Measurements from ENCODE around the gene PRRX1.

Gene PRRX1

DNA sequence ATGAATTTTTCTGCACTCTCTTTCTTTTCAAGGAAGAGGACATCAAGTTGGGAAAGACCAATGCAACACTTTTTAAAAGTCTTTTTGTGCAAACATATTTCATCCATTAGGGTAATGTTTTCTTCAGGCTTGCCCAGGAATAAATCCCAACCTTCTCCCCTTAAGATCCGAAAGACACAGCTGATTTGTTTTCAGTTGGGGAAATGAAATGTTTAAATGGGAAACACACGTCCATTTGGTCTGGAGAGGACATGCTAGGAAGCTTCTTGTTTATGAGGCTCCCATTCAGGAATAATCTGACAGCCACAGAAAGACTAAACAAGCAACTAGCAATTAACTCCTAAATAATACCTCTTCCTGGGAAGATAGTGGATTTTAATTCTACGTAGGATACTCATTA is 91.9 kb downstream of the PRRX1 start (continued):
- TF ChIP-seq, protein P1, sequence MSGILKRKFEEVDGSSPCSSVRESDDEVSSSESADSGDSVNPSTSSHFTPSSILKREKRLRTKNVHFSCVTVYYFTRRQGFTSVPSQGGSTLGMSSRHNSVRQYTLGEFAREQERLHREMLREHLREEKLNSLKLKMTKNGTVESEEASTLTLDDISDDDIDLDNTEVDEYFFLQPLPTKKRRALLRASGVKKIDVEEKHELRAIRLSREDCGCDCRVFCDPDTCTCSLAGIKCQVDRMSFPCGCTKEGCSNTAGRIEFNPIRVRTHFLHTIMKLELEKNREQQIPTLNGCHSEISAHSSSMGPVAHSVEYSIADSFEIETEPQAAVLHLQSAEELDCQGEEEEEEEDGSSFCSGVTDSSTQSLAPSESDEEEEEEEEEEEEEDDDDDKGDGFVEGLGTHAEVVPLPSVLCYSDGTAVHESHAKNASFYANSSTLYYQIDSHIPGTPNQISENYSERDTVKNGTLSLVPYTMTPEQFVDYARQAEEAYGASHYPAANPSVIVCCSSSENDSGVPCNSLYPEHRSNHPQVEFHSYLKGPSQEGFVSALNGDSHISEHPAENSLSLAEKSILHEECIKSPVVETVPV (CRISPR knock-in tag; IDR thresholded peaks at IDR 0.05): no peak
- TF ChIP-seq RARB (CRISPR knock-in tag; IDR thresholded peaks at IDR 0.05): no peak

DNA sequence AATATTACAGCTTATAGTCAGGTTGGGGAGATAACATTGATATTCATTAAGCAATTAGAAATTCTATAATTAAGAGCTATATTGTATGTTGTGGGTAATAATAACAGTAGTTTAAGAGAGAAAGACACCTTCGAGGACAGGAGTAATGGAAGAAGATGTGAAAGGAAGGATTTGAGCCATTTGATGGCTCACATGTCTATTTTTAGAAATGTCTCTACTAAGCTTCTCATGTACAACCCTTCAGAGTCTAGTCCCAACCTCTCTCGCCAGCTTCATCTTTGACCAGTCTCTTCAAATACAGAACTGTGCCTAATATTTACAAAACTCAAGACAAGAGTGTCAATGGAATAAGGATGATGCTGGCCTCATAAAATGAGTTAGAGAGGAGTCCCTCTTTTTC is 95.1 kb downstream of the PRRX1 start:
- no peak for ATAC-seq
- TF ChIP-seq, protein P2, sequence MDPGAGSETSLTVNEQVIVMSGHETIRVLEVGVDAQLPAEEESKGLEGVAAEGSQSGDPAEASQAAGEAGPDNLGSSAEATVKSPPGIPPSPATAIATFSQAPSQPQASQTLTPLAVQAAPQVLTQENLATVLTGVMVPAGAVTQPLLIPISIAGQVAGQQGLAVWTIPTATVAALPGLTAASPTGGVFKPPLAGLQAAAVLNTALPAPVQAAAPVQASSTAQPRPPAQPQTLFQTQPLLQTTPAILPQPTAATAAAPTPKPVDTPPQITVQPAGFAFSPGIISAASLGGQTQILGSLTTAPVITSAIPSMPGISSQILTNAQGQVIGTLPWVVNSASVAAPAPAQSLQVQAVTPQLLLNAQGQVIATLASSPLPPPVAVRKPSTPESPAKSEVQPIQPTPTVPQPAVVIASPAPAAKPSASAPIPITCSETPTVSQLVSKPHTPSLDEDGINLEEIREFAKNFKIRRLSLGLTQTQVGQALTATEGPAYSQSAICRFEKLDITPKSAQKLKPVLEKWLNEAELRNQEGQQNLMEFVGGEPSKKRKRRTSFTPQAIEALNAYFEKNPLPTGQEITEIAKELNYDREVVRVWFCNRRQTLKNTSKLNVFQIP (CRISPR knock-in tag; IDR thresholded peaks at IDR 0.05; ENCODE audit: borderline replicate concordance, low read depth): no peak
- no peak for TF ChIP-seq ZNF565 (CRISPR knock-in tag; conservative IDR thresholded peaks at IDR 0.05; ENCODE audit: low read depth)
- no peak for TF ChIP-seq ISL1 (CRISPR knock-in tag; IDR thresholded peaks at IDR 0.05)
- no peak for TF ChIP-seq BACH2 (CRISPR knock-in tag; IDR thresholded peaks at IDR 0.05; ENCODE audit: borderline replicate concordance)
- TF ChIP-seq CREB5 (CRISPR knock-in tag; IDR thresholded peaks at IDR 0.05; ENCODE audit: low read depth): no peak
- TF ChIP-seq ZNF8 (CRISPR knock-in tag; IDR thresholded peaks at IDR 0.05): no peak
- no peak for TF ChIP-seq ZC3H10 (CRISPR knock-in tag; IDR thresholded peaks at IDR 0.05)
- TF ChIP-seq, protein P3, sequence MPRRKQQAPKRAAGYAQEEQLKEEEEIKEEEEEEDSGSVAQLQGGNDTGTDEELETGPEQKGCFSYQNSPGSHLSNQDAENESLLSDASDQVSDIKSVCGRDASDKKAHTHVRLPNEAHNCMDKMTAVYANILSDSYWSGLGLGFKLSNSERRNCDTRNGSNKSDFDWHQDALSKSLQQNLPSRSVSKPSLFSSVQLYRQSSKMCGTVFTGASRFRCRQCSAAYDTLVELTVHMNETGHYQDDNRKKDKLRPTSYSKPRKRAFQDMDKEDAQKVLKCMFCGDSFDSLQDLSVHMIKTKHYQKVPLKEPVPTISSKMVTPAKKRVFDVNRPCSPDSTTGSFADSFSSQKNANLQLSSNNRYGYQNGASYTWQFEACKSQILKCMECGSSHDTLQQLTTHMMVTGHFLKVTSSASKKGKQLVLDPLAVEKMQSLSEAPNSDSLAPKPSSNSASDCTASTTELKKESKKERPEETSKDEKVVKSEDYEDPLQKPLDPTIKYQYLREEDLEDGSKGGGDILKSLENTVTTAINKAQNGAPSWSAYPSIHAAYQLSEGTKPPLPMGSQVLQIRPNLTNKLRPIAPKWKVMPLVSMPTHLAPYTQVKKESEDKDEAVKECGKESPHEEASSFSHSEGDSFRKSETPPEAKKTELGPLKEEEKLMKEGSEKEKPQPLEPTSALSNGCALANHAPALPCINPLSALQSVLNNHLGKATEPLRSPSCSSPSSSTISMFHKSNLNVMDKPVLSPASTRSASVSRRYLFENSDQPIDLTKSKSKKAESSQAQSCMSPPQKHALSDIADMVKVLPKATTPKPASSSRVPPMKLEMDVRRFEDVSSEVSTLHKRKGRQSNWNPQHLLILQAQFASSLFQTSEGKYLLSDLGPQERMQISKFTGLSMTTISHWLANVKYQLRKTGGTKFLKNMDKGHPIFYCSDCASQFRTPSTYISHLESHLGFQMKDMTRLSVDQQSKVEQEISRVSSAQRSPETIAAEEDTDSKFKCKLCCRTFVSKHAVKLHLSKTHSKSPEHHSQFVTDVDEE (CRISPR knock-in tag; IDR thresholded peaks at IDR 0.05): no peak
- no peak for TF ChIP-seq CSDC2 (CRISPR knock-in tag; IDR thresholded peaks at IDR 0.05)
- TF ChIP-seq ZNF70 (CRISPR knock-in tag; IDR thresholded peaks at IDR 0.05): no peak
- no peak for TF ChIP-seq GLIS3 (CRISPR knock-in tag; IDR thresholded peaks at IDR 0.05)
- TF ChIP-seq ZFP30 (CRISPR knock-in tag; IDR thresholded peaks at IDR 0.05): no peak
- TF ChIP-seq ZFP3 (CRISPR knock-in tag; IDR thresholded peaks at IDR 0.05): no peak
- TF ChIP-seq PATZ1 (CRISPR knock-in tag; IDR thresholded peaks at IDR 0.05; ENCODE audit: borderline replicate concordance): no peak
- TF ChIP-seq TCF4 (CRISPR knock-in tag; IDR thresholded peaks at IDR 0.05; ENCODE audit: borderline replicate concordance): no peak
- TF ChIP-seq ARNTL (CRISPR knock-in tag; IDR thresholded peaks at IDR 0.05; ENCODE audit: borderline replicate concordance, low read depth): no peak
- TF ChIP-seq OSR1 (CRISPR knock-in tag; IDR thresholded peaks at IDR 0.05): no peak
- no peak for TF ChIP-seq RARB (CRISPR knock-in tag; IDR thresholded peaks at IDR 0.05)
- TF ChIP-seq, protein P1 (CRISPR knock-in tag; IDR thresholded peaks at IDR 0.05): no peak

- ATAC-seq: peak; percentile 62
- no peak for TF ChIP-seq PPARA (CRISPR knock-in tag; IDR thresholded peaks at IDR 0.05; ENCODE audit: borderline replicate concordance)
- TF ChIP-seq, protein P1 (CRISPR knock-in tag; IDR thresholded peaks at IDR 0.05): no peak
- TF ChIP-seq TCF4 (CRISPR knock-in tag; IDR thresholded peaks at IDR 0.05; ENCODE audit: borderline replicate concordance): no peak
- no peak for TF ChIP-seq BACH2 (CRISPR knock-in tag; IDR thresholded peaks at IDR 0.05; ENCODE audit: borderline replicate concordance)
- no peak for TF ChIP-seq ZNF8 (CRISPR knock-in tag; IDR thresholded peaks at IDR 0.05)
- no peak for TF ChIP-seq PATZ1 (CRISPR knock-in tag; IDR thresholded peaks at IDR 0.05; ENCODE audit: borderline replicate concordance)
- TF ChIP-seq SNAI2 (CRISPR knock-in tag; IDR thresholded peaks at IDR 0.05): no peak
Measured at GRCh38 chr1:170765279-170765678, 101.3 kb downstream of the PRRX1 start.
